Transverse colon (tissue), 4 donors: ENCODE data around the gene NTNG1. TPM values are rescaled to one million over a fixed set of nuclear protein-coding genes. Genes with fewer than 3 reads are reported as not detected.

Experiments
- DNase-seq: peaks from one replicate; pipeline ENCODE4 v3.0.0-alpha.2; 2019
- H3K27ac ChIP-seq, 4 donors: fragments of 200-600 bp; sonication (generic); 2 replicates each; pipeline ENCODE4 v1.5.1; 2016 to 2018; ENCODE audit warnings: inconsistent platforms in 4 of 4
- H3K27me3 ChIP-seq: fragments of 200-600 bp; sonication (generic); 2 replicates; pipeline ENCODE4 v1.5.1; 2017; ENCODE audit warnings: inconsistent platforms
- H3K36me3 ChIP-seq, 4 donors: fragments of 200-600 bp; sonication (generic); 2 replicates each; pipeline ENCODE4 v1.5.1; 2017 to 2019; ENCODE audit warnings: inconsistent platforms in 4 of 4
- H3K4me1 ChIP-seq, 4 donors: fragments of 200-600 bp; sonication (generic); 2 replicates each; pipeline ENCODE4 v1.5.1; 2017 to 2020; ENCODE audit warnings: inconsistent platforms in 4 of 4
- H3K4me3 ChIP-seq, 4 donors: fragments of 200-600 bp; sonication (generic); 1 replicate in 1 of 4; 2 replicates in 3 of 4; pipeline versions ENCODE4 v1.5.1 to v1.6.1; 2017 to 2019; ENCODE audit warnings: inconsistent platforms in 4 of 4
- H3K9me3 ChIP-seq, 2 donors: fragments of 200-600 bp; sonication (generic); 2 replicates each; pipeline ENCODE4 v1.5.1; 2017 to 2019; ENCODE audit warnings: inconsistent platforms in 2 of 2
- CTCF ChIP-seq, 5 experiments: fragments of 200-600 bp in 3 of 5; fragments of 450-650 bp in 2 of 5; sonication (generic) in 3 of 5; IDR thresholded peaks; 1 replicate in 2 of 5; 2 replicates in 3 of 5; pipeline ENCODE4 v1.5.1; 2016 to 2017; ENCODE audit warnings: antibody characterized with exemption in 5 of 5, inconsistent platforms in 3 of 5, mild to moderate bottlenecking in 2 of 5, moderate library complexity in 1 of 5
- EP300 ChIP-seq: sonication (generic); formaldehyde crosslinking; IDR thresholded peaks from one replicate; pipeline ENCODE4 v1.6.1; 2017; ENCODE audit warnings: antibody characterized with exemption, low read depth
- POLR2A ChIP-seq: fragments of 450-650 bp; IDR thresholded peaks from one replicate; pipeline ENCODE4 v1.6.1; 2016; ENCODE audit warnings: antibody characterized with exemption, mild to moderate bottlenecking, moderate library complexity
- POLR2AphosphoS5 ChIP-seq, 3 donors: sonication (generic); formaldehyde crosslinking; IDR thresholded peaks; one replicate each; pipeline ENCODE4 v1.6.1; 2016; ENCODE audit warnings: antibody characterized with exemption in 3 of 3
- WGBS, 2 donors: methylation state at CpG; one replicate each; pipeline ENCODE4 v1.1.5; 2018; ENCODE audit warnings: low coverage in 1 of 2; 5-methylcytosine and 5-hydroxymethylcytosine counted together
- in situ Hi-C, 4 donors: fragments of 200-750 bp; cut with MboI; loops; one replicate each; pipeline versions ENCODE4 v1.15.0 to v1.15.1; 2017; ENCODE audit warnings: low sequenced_read_pairs in 3 of 4, low pct_ligation_motif_present in 1 of 4, low pct_unique_long_range_greater_than_20kb in 1 of 4
- intact Hi-C: fragments of 100-400 bp; cut with DNase I; formaldehyde crosslinking; loops from one replicate; pipeline ENCODE4 v1.15.1; 2023; ENCODE audit warnings: low total_unique reads
- total RNA-seq, 4 donors: library from RNA; depleted of rRNA; stranded (reverse); fragments of >200 nt; gene quantifications; one replicate each; pipeline ENCODE4 v1.1.0, GENCODE V29; 2016

NTNG1 gene
- total RNA-seq, 4 donors from 2014 or later = 1.8 to 6.4 (median 3.5) TPM; not detected in 1

GRCh38 chr1:107415241-107415640 is 274.4 kb downstream of the NTNG1 start:
- no peak overlapping the region for H3K27ac ChIP-seq
- no peaks in the 10 kb centered on the region for H3K36me3 ChIP-seq
- no peaks in the 10 kb centered on the region for H3K27me3 ChIP-seq
- WGBS, 2 donors = 86 to 91% methylated on average over 4 of the region's 4 CpGs
- no peaks in the 10 kb centered on the region for H3K9me3 ChIP-seq
- in situ Hi-C loops = no loop called here
- DNase-seq = no peak
- H3K4me3 ChIP-seq = no peak overlapping the region
- no peak for TF ChIP-seq POLR2AphosphoS5 (IDR thresholded peaks at IDR 0.05)
- no peak for TF ChIP-seq POLR2A
- TF ChIP-seq CTCF (IDR thresholded peaks at IDR 0.05) = no peak
- no peak for TF ChIP-seq EP300
- intact Hi-C loops = no loop called here
- no peaks in the 10 kb centered on the region for H3K4me1 ChIP-seq

- 95% methylated on average over 2 of the region's 2 CpGs; no CpG with 5 or more reads in 1 of the 2 donors for WGBS, 2 donors
- H3K27ac ChIP-seq = no peak overlapping the region
- H3K27me3 ChIP-seq = no peaks in the 10 kb centered on the region
- no peaks in the 10 kb centered on the region for H3K36me3 ChIP-seq
- in situ Hi-C loops (no loop called here), intact Hi-C loops (no loop called here)
- TF ChIP-seq POLR2A (no peak), EP300 (no peak), CTCF (IDR thresholded peaks at IDR 0.05) (no peak), POLR2AphosphoS5 (IDR thresholded peaks at IDR 0.05) (no peak)
- no peaks in the 10 kb centered on the region for H3K4me1 ChIP-seq
- no peak overlapping the region for H3K4me3 ChIP-seq
- DNase-seq = no peak
- no peaks in the 10 kb centered on the region for H3K9me3 ChIP-seq
These were observed 278.2 kb downstream of the NTNG1 start for GRCh38 chr1:107419003-107419402.

DNA sequence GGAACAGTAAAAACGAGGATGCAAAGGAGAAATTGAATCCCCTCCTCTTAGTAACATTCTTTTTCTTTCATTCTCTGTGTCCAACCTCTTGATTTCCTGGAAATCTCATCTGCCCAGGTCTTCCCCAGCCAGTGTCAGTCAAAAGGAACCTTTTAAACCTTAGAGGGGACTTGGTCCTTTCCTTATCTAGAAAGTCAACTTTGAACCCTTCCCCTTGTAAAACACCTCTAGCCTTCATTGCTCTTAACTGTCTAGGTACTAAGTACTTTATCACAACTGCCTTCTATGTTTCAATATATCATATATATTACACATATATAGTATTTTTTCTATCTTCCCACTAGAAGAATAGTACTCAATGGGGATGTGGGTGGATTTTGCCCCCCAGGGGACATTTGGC is 282.1 kb downstream of the NTNG1 start:
- no peaks in the 10 kb centered on the region for H3K4me1 ChIP-seq
- in situ Hi-C loops = no loop called here
- H3K9me3 ChIP-seq = peaks cover 0 to 4% of the 10 kb centered on the region in 2 donors
- WGBS, 2 donors = 57 to 83% methylated on average over 1 of the region's 1 CpG
- no peak for DNase-seq
- no peak overlapping the region for H3K4me3 ChIP-seq
- H3K27ac ChIP-seq = no peak overlapping the region
- H3K27me3 ChIP-seq = no peaks in the 10 kb centered on the region
- intact Hi-C loops = no loop called here
- TF ChIP-seq CTCF (IDR thresholded peaks at IDR 0.05) (no peak), POLR2AphosphoS5 (IDR thresholded peaks at IDR 0.05) (no peak)
- no peaks in the 10 kb centered on the region for H3K36me3 ChIP-seq

GRCh38 chr1:107430540-107431228 is 289.8 kb downstream of the NTNG1 start:
- Histone ChIP-seq H3K4me1 (peaks cover 0 to 6% (median 0%) of the 10 kb centered on the region in 4 donors), H3K36me3 (no peaks in the 10 kb centered on the region), H3K4me3 (no peak overlapping the region), H3K9me3 (peaks cover 0 to 4% of the 10 kb centered on the region in 2 donors), H3K27me3 (no peaks in the 10 kb centered on the region), H3K27ac (no peak overlapping the region)
- TF ChIP-seq POLR2AphosphoS5 (IDR thresholded peaks at IDR 0.05) (no peak), POLR2A (no peak), CTCF (IDR thresholded peaks at IDR 0.05) (peak; percentile 54 to 77 (median 64)), EP300 (no peak)
- in situ Hi-C loops = loop anchor here in 3 of 4 donors (25.0 kb wide), 2 partner anchors 307 to 332 kb away; no protein-coding TSS in a partner anchor
- WGBS, 2 donors = 52 to 55% methylated on average over 14 of the region's 14 CpGs
- peak; percentile 45 for DNase-seq
- intact Hi-C loops = no loop called here
